ENCODE results near the gene MAGI1.
"Not testable (repeated sequence)": the region's sequence is repeated elsewhere in the genome, so short reads cannot be mapped to it uniquely, and the experiment has no call there.

Gene MAGI1

DNA sequence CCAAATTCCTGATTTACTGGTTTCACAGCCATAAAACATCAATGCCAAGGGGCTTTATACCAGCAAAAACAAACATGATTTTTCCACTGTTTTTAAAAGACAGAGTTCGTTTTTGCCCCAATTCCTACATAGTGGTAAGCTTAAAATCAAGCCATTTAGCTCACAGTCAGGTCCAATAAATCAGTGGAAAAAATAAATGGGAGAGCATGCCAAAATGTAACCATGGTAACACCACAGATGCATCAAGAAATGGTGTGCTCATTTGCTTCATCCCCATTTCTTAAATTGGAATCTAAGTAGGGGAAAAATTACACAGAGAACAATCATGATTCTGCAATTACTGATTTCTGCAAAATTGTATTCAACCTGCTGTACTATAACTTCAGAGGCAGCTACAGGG, 418.8 kb downstream of the MAGI1 start:
- DNase-seq (ENCODE audit: low spot score), result no peak

DNA sequence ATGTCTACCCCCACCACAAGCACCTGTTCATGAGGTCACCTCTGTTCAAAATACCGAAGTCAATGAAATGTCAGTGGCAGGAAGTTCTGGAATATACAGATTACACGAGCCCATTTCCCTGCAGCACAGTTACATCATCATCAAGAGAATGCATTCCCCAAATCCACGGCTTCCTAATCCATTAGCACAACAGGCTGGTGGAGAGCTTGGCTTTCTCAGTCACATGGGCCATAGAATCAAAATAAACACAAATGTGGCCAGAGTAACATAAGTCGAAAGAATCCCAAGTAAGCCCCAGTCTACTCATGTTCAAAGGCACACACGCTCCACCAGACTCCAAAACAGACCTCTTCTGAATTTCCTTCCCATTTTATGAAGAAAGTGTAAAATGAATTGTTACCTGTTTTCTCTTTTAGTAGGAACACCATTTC, 419.3 kb downstream of the MAGI1 start:
- DNase-seq (ENCODE audit: low spot score), result no peak

GRCh38 chr3:65618599-65618998, 420.1 kb downstream of the MAGI1 start:
- no peak for DNase-seq (ENCODE audit: low spot score)

DNA sequence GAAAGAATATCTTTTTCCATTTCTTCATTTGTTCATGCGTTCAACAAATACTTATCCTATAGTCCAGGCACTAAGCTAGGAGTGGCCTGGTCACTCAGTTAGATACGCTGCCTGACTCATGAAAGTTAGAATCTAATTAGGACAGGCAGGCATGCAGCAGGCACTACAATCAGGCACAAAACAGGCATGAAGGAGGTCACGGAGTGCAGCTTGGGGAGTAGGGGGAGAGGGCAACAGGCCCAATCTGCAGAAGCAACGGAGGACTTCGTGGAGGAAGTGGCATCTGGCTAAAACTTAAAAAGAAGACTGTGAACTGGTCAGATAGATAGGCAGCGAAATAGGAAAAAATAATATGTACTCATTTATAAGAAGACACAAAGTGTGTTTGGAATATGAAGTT, 420.9 kb downstream of the MAGI1 start:
- DNase-seq (ENCODE audit: low spot score), result no peak

- no peak for DNase-seq (ENCODE audit: low spot score)
These were observed 421.5 kb downstream of the MAGI1 start for GRCh38 chr3:65617209-65617608.

DNA sequence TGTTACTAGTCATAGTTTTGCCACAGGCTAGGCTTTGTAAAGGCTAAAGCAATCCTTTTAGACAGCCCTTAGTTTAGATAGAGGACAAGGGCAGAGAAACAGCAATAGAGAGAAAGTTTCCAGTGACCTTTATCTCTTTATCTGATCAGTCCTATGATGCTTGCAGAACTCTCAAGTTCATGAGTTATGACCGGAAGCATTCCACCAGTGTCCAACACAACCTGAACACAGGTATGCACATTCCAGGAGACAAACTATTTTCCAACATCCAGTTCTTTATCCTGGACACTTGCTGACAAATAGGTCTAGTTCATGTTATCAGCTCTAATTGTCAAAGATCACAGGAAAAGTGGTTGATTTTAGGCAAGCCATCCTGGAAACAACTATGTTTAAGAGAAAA, 422.2 kb downstream of the MAGI1 start:
- no peak for DNase-seq (ENCODE audit: low spot score)

DNA sequence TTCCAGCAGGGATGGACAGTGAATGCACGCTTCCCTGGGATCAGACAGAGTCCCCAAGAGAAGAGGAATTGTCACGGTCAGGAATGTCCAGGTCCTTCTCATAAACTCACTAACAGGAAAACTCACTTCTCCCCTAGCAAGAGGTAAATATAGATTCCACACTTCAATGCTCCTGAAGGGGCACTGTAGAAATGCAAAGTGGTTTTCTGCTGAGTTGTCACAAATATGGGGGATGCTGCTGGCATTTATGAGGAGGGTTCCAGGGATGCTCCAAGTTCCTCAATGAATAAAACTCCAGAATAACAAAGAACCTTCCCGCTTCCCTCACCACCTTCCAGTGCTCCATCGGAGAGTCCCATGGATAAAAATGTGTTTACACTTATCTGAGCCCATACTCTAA, 423.4 kb downstream of the MAGI1 start:
- DNase-seq (ENCODE audit: low spot score), result no peak

DNA sequence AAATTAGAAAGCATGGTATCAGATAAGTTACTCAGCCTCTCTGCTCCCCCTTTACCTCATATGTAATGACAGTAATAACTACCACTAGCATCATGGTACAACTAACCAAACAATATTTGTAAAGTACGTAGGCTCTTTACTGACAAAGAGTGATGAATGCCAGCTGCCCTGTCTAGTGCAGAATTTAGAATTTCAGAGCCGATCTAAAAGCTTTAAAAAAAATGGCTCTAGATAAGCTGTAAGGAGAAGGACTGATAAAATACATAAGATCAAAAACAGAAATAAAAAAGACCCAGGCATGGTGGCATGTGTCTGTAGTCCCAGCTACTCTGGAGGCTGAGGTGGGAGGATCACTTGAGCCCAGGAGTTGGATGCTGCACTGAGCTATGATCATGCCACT, 424.1 kb downstream of the MAGI1 start:
- no peak for DNase-seq (ENCODE audit: low spot score)

DNA sequence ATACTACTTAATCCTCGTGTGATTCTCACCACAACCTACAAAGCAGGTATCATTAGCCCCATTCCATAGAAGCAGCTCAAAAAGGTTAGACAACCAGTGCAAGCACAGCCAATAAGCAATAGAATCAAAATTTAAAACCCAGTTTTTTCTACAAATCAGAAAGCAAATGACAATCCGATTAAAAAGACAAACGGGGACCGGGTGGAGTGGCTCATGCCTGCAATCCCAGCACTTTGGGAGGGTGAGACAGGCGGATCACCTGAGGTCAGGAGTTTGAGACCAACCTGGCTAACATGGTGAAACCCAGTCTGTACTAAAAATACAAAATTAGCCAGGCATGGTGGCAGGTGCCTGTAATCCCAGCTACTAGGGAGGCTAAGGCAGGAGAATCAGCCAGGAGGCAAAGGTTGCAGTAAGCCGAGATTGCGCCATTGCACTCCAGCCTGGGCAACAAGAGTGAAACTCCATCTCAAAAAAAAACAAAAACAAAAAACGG, 430.7 kb downstream of the MAGI1 start:
- DNase-seq (ENCODE audit: low spot score), result not testable (repeated sequence)

DNA sequence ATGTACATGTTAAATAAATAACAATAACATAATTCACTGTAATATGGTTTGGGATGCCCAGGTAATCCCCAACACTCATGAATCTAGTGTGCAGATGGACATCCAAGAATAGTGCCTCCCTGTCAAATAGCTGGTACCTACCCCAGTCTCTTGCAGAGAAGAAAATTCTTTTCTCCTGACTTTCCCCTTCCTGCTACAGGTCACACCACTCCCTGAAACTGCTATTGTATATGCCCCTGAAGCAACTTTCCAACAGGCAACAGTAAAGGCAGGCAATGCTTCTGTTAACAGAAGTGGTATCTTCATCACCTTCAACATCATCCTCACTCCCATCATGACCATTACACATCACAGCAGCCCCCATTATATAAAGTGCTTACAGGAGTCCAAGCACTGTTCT, 431.6 kb downstream of the MAGI1 start:
- DNase-seq (ENCODE audit: low spot score), result no peak

GRCh38 chr3:65605876-65606432, 432.8 kb downstream of the MAGI1 start:
- no peak for DNase-seq (ENCODE audit: low spot score)

DNA sequence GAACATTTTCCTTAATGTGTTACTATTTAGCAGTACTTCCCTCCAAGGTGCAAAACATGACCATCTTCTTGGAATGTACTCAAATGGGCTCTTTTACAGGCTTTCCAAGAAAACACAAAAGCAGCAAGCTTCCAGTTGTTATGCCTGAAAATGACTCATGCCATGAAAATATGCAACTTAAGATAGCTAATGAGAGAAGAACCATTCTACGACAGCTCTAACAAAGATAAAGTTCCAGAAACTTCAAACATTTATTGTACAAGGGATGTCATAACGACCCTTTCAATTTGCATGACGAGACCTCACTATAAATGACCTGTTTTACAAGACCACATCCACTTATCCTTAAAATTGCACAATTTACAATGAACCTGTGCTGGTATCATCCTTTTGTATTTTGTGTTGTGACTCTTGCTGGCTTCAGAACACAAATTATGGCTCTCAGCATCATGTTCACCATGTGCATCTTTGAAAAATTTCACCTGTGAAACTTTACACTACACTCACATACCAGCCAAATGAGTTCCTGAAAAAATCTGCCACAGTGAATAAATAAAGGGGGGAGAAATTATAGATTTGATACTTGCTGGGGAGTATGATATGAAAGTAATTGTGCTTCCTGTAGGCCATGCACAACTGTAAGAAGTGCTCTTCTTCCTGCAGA, 433.7 kb downstream of the MAGI1 start:
- DNase-seq (ENCODE audit: low spot score), result no peak

GRCh38 chr3:65603631-65604030, 435.1 kb downstream of the MAGI1 start:
- no peak for DNase-seq (ENCODE audit: low spot score)

DNA sequence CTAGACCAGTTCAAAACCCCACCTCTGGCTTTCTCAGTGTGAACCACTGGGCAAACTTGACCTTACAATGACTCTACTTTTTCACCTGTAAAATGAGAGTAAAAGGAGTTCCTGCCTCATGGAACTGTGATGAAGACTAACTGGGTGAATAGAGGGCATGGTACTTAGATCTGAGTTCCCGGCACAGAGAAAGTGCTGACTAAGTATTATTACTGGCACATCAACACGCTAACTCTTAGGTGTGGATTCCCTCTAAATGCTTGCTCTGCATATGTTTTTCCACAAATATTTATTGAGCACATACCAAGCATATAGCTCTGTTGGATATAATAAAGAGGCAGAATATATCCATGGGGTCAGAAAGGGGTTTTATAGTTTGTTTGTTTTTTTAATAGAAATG, 437.8 kb downstream of the MAGI1 start:
- no peak for DNase-seq (ENCODE audit: low spot score)

GRCh38 chr3:65597952-65598413, 440.7 kb downstream of the MAGI1 start:
- no peak for DNase-seq (ENCODE audit: low spot score)

- peak; percentile 40 for DNase-seq (ENCODE audit: low spot score)
These were observed 441.3 kb downstream of the MAGI1 start for GRCh38 chr3:65597226-65597951.

- DNase-seq (ENCODE audit: low spot score), result no peak
These were observed 442.0 kb downstream of the MAGI1 start for GRCh38 chr3:65596571-65597225.

DNA sequence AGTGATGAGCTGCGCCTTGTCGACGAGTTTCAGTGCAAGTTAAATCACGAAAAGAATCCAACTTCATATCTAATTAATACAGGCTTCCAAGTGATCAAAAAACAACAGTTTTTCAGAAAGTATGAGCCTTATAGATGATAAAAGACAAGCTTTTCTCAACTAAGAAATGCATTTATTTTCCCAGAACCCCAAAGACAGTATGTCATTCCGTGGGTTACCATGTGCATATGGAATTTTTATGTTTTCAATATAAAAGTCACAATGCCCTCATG, 442.8 kb downstream of the MAGI1 start:
- DNase-seq (ENCODE audit: low spot score), result no peak

DNA sequence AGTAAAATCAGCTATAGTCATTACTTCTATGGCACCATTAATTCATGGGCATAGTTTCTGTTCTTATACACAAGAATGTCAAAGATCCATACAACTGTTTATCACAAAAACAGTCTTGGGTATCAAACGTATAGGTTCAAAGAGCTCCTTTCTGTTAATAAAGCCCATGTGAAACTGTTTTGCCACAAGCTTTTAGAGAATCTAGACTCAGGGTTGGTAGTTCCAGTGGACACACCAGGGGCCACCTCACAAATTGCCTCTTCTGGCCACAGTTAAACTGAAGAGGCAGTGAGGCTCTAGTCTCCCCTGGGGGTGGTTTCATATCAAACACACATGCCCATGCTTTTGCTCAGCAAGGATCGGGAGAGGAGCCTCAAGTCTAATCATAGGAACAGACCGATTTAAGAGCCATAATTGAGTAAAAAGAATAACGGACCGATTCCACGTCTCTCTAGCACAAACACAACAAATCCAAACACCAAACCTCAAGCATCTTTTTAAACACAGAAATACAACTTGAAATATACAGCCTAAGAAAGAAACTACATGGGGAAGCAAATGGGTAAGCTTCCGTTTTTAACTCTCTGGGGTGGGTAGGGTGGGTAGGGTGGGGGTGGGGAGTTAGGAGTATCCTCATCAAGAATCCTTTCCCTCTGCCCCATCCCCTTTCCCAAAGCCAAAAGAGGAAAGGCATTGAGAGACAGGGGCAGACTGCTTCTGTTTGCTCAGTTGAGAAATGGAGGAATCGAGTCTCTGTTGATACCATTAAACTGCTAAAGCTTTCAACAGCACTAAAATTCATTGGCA, 443.3 kb downstream of the MAGI1 start:
- no peak for DNase-seq (ENCODE audit: low spot score)

DNA sequence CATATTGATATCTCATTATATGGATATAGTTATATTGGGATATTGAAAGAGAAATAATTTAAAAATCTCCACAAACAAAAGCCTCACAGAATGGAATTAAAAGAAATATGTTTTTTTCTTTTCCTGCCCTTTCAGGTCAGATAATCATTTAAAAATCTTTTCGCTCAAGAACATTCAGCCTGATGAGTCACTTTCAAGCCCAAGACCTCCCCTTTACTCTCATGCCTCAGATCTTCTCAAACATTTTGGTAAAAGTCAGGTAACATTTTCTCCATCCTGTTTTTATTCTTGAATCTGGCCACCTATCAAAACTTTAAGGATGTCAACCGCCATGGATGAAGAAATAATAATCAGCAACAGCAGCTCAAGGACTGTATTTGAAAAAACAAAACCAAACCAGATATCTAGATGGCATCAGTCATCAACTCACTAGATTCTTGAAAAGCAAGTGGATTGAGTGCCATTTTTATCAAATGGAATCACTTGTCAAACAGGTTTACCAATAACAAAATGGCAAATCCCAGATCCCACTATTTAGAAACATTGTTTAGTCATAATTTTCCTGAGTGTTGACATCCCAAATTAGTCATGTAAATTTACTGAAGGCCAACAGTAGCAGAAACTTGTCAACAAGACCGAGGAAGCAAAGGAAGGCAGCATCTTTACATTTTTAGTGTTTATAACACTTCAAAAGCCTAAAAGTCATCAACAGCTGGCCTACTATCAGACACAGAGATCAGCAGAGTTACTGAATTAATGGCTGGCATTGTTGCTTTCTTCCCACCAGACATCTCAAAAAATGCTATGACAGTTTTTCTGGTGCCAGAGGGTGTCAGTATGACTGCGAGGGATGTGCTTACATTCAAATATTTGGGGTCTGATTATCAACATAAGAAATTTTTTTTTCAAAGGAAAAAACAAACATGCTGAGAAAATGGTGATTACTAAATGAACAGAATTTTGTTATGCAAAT, 444.7 kb downstream of the MAGI1 start:
- no peak for DNase-seq (ENCODE audit: low spot score)

DNA sequence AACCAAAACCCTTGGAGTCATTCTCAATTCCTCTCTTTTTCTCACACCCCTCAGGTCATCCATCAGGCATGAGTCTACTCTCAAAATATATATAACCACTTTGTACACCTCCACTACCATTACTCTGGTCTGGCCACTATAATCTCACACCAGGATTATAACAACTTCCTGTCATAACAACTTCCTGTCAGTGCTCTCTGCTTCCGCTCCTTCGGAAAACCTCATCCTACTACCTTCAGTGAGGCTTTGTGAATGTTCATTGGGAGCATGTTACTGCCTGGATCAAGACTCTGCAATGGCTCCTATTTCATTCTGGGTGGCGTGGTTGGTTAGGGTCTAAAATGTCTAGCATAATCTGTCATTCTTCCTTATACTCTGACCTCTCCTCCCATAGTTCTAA, 447.4 kb downstream of the MAGI1 start:
- peak; percentile 4 for DNase-seq (ENCODE audit: low spot score)

All from kidney capillary endothelial cell (primary cell).